GM23338 (cell line): ENCODE data around the gene KLRF2.

Experiments
- CREB1 ChIP-seq: fragments of 250-450 bp; sonication (Bioruptor Pico); IDR thresholded peaks from 2 replicates; pipeline ENCODE4 v1.5.0; 2020; ENCODE audit warnings: low read depth, mild to moderate bottlenecking, moderate library complexity
- ETS1 ChIP-seq: IDR thresholded peaks from 2 replicates; pipeline ENCODE4 v1.6.1; 2016; ENCODE audit warnings: antibody characterized with exemption
- EZH2 ChIP-seq: fragments of 200-600 bp; sonication (generic); IDR thresholded peaks from one replicate; pipeline ENCODE4 v1.8.0; 2017; ENCODE audit warnings: antibody characterized with exemption, mild to moderate bottlenecking, low read depth; ENCODE audit not compliant: unreplicated experiment
- EZH2phosphoT487 ChIP-seq: fragments of 200-600 bp; sonication (generic); IDR thresholded peaks from one replicate; pipeline ENCODE4 v1.8.1; 2018; ENCODE audit warnings: antibody characterized with exemption; ENCODE audit not compliant: unreplicated experiment
- JUNB ChIP-seq: IDR thresholded peaks from one replicate; pipeline ENCODE4 v1.6.1; 2016; ENCODE audit warnings: antibody characterized with exemption; ENCODE audit not compliant: unreplicated experiment
- POLR2AphosphoS5 ChIP-seq: IDR thresholded peaks from 2 replicates; pipeline ENCODE4 v1.6.1; 2016; ENCODE audit warnings: antibody characterized with exemption, low read depth
- REST ChIP-seq: IDR thresholded peaks from one replicate; pipeline ENCODE4 v1.6.1; 2018; ENCODE audit warnings: antibody characterized with exemption; ENCODE audit not compliant: unreplicated experiment
- TF ChIP-seq, protein P1 (sequence below), 2 experiments: fragments of 200-600 bp in 1 of 2; sonication (generic) in 1 of 2; conservative IDR thresholded peaks; 2 replicates each; pipeline versions ENCODE4 v1.5.1 to v1.6.1; 2016 to 2017; ENCODE audit warnings: antibody characterized with exemption in 2 of 2, low read depth in 2 of 2, mild to moderate bottlenecking in 2 of 2, moderate library complexity in 1 of 2

DNA sequence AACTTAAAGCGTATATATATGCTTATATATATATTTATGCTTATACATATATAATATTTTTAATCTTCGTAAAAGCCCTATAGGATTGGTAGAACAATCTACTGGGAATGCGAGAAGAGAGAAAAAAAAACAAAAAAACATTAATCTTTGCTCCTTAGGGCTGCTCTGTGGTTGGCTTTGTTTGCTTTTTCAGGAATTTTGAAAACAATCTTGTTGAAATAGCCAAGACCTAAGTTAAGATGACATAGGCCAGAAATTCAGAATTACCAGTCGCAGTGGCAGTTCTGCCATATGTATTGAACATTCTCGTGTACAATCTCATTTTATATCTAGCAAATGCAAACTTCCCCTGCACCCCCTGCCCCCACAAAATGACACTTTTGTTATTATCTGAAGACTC lies 699 bp downstream of the KLRF2 start:
- no peak for TF ChIP-seq POLR2AphosphoS5
- no peak for TF ChIP-seq EZH2
- TF ChIP-seq, protein P1, sequence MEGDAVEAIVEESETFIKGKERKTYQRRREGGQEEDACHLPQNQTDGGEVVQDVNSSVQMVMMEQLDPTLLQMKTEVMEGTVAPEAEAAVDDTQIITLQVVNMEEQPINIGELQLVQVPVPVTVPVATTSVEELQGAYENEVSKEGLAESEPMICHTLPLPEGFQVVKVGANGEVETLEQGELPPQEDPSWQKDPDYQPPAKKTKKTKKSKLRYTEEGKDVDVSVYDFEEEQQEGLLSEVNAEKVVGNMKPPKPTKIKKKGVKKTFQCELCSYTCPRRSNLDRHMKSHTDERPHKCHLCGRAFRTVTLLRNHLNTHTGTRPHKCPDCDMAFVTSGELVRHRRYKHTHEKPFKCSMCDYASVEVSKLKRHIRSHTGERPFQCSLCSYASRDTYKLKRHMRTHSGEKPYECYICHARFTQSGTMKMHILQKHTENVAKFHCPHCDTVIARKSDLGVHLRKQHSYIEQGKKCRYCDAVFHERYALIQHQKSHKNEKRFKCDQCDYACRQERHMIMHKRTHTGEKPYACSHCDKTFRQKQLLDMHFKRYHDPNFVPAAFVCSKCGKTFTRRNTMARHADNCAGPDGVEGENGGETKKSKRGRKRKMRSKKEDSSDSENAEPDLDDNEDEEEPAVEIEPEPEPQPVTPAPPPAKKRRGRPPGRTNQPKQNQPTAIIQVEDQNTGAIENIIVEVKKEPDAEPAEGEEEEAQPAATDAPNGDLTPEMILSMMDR (conservative IDR thresholded peaks at IDR 0.05; ENCODE audit: low read depth in 2 of 2), result no peak
- no peak for TF ChIP-seq EZH2phosphoT487
- TF ChIP-seq JUNB, result no peak
- TF ChIP-seq REST, result no peak
- no peak for TF ChIP-seq CREB1 (CRISPR knock-in tag)
- no peak for TF ChIP-seq ETS1
